AG04449 (cell line): ENCODE measurements around the gene NFATC3.

Experiments used
- CTCF ChIA-PET: fragments of 350-600 bp; formaldehyde crosslinking; extraction: SDS; loops from one replicate; lab custom pipeline; 2021; ENCODE audit warnings: antibody characterized with exemption; lab: Yijun Ruan, JAX
- POLR2A ChIA-PET: fragments of 400-600, 350-600 bp; formaldehyde crosslinking; extraction: SDS; loops from one replicate; lab custom pipeline; 2020; ENCODE audit warnings: antibody characterized with exemption, inconsistent platforms; lab: Yijun Ruan, JAX
- DNase-seq: peaks from one replicate; pipeline ENCODE4 v3.0.0-alpha.2; 2010; ENCODE audit warnings: low read depth, low spot score
- H3K4me3 ChIP-seq: 2 replicates; pipeline ENCODE4 v1.5.1; 2011; ENCODE audit warnings: low read depth, mild to moderate bottlenecking, control low read depth, low read length
- CTCF ChIP-seq: IDR thresholded peaks from one replicate; pipeline ENCODE4 v1.5.1; 2011; ENCODE audit warnings: mild to moderate bottlenecking, moderate library complexity, low read length, control low read depth, inconsistent platforms; ENCODE audit not compliant: insufficient read depth; ENCODE audit errors: missing control alignments

NFATC3 gene

DNA sequence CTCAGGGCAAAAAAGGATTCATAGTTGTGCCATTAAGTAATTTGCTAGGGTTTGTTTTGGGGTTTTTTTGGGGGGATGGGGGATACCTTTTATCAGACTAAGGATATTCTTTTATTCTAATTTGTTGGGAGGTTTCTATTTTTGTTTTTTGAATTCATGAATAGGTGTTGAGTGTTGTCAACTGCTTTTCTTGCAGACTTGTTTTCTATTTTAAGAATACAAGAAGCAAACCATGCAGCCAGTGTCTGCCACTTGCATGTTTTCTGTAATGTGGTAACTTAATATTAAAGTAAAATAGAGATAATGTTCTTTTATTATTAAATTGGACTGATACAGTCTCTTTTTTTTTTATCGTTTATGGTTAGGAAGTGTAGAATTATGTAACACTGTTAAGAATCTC is 49.5 kb downstream of the NFATC3 start:
- ChIA-PET CTCF (no interaction called here), POLR2A (no interaction called here)
- no peak for TF ChIP-seq CTCF

GRCh38 chr16:68136515-68136914 is 51.3 kb downstream of the NFATC3 start:
- no peak for DNase-seq
- ChIA-PET CTCF (no interaction called here), POLR2A (no interaction called here)
- no peak for TF ChIP-seq CTCF
- no peak overlapping the region for H3K4me3 ChIP-seq

More for the DNA sequence above, 49.5 kb downstream of the NFATC3 start:
- no peak overlapping the region for H3K4me3 ChIP-seq
- DNase-seq, result no peak

GRCh38 chr16:68144008-68144407 is 58.8 kb downstream of the NFATC3 start:
- DNase-seq, result no peak
- ChIA-PET CTCF (interaction anchor here (0.8 to 1.2 kb wide), 2 partner anchors 50 to 84 kb away, joined by 3 read pairs; no protein-coding TSS in a partner anchor), POLR2A (interaction anchor here (0.6 kb wide), 1 partner anchor 78 kb away, joined by 4 read pairs; no protein-coding TSS in a partner anchor)
- TF ChIP-seq CTCF, result no peak
- no peak overlapping the region for H3K4me3 ChIP-seq

DNA sequence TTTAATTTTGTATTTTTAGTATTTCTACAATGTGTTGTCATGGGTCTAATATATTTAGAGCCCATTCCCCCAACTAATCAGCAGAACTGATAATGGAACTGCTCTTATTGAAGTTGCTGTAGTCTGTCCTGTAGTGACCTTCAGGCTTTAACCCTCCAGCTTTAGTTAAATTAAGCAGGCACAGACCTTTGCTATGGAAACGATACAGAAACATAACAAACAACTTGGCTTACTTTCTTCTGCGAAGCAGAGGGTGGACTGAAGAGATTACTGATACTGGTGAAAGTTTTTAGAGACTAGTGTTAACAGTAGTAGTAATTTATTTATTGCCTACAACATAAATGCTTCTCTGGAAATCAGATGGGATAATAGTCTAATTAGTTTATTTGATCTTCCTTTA is 61.4 kb downstream of the NFATC3 start:
- no peak for DNase-seq
- no peak for TF ChIP-seq CTCF
- no peak overlapping the region for H3K4me3 ChIP-seq
- CTCF ChIA-PET, result interaction anchor here (1.1 kb wide), 1 partner anchor 71 kb away, joined by 3 read pairs; no protein-coding TSS in a partner anchor
- POLR2A ChIA-PET, result interaction anchor here (0.6 kb wide), 1 partner anchor 50 kb away, joined by 3 read pairs; no protein-coding TSS in a partner anchor

- no peak for DNase-seq
- no peak overlapping the region for H3K4me3 ChIP-seq
- POLR2A ChIA-PET, result no interaction called here
- TF ChIP-seq CTCF, result no peak
- CTCF ChIA-PET, result interaction anchor here (0.8 to 1.4 kb wide), 3 partner anchors 29 to 70 kb away, joined by 3 to 6 read pairs (median 3); no protein-coding TSS in a partner anchor
These were observed 62.3 kb downstream of the NFATC3 start for GRCh38 chr16:68147444-68147843.

DNA sequence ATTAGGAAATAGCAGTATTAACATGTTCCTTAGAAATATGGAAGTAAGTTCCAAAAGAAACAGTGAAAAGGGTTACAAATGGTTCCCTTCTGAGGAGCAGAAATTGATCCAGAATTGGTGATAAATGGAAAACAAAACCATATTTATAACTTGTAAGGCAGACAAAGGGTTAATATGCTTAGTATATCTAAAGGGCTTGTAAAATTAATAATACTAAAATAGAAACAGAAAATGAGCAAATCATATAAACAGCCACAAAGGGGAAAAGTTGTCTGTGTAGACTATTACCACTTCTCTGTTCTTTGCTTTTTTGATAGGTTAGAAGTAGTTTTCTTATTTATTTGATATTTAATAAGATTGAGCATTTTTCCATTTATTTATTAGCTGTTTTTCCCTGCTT is 64.4 kb downstream of the NFATC3 start:
- H3K4me3 ChIP-seq, result no peak overlapping the region
- ChIA-PET POLR2A (no interaction called here), CTCF (no interaction called here)
- no peak for DNase-seq
- TF ChIP-seq CTCF, result no peak
